K562 (cell line): Measurements from ENCODE around the gene ST6GALNAC2. TPM values are rescaled to one million over a fixed set of nuclear protein-coding genes. Genes with fewer than 3 reads are reported as not detected.

Source experiments
- ATAC-seq: fragments of 200-7000 bp; cut with Tn5 transposase; 3 replicates; pipeline ENCODE4 v1.9.1; 2020; ENCODE audit warnings: moderate library complexity
- BruUV-seq: library from RNA; stranded (reverse); fragments of 400-500 nt; replicated peaks from 2 replicates; lab custom pipeline; 2021; lab: Mats Ljungman, UMichigan
- CTCF ChIA-PET: fragments of 300-600 bp; formaldehyde crosslinking; extraction: SDS; loops from one replicate; lab custom pipeline; 2021; ENCODE audit warnings: low intra/inter-chr PET ratio; lab: Yijun Ruan, JAX
- POLR2A ChIA-PET: fragments of 300-600, 350-650 bp; sonication (Branson Sonifier 250); formaldehyde crosslinking; extraction: SDS; loops from one replicate; lab custom pipeline; 2021; ENCODE audit warnings: antibody characterized with exemption, inconsistent platforms; lab: Yijun Ruan, JAX
- DNase-seq, 4 experiments: peaks; one replicate each; pipeline versions ENCODE4 v3.0.0 to v3.0.0-alpha.2; 2011 to 2018; ENCODE audit warnings: low spot score in 3 of 4, mixed read lengths in 3 of 4; ENCODE audit errors: extremely low read depth in 1 of 4
- FAIRE-seq: peaks from 2 replicates; lab custom pipeline; 2011; peaks lifted over from hg19 to GRCh38; lab: Jason Lieb, UNC
- H2AFZ ChIP-seq: 2 replicates; pipeline ENCODE4 v1.6.0; 2011; ENCODE audit warnings: low read depth, low read length, control low read depth, inconsistent platforms
- H3K27ac ChIP-seq: fragments of 200-600 bp; 3 replicates; pipeline ENCODE4 v1.8.0; 2011; ENCODE audit warnings: low read depth, mild to moderate bottlenecking, control low read depth, inconsistent platforms, low read length, moderate library complexity, mixed read lengths; ENCODE audit errors: extremely low read depth
- H3K27me3 ChIP-seq, 2 experiments: fragments of 300-600 bp in 1 of 2; 2 replicates in 1 of 2; 3 replicates in 1 of 2; pipeline versions ENCODE4 v1.6.0 to v1.8.0; 2011; ENCODE audit warnings: inconsistent platforms in 2 of 2, low read length in 2 of 2, mild to moderate bottlenecking in 1 of 2, mixed read lengths in 1 of 2, moderate library complexity in 1 of 2; ENCODE audit not compliant: control insufficient read depth in 2 of 2, insufficient read depth in 2 of 2
- H3K36me3 ChIP-seq: fragments of 300-600 bp; 3 replicates; pipeline ENCODE4 v1.8.0; 2011; ENCODE audit warnings: mild to moderate bottlenecking, low read length, inconsistent platforms; ENCODE audit not compliant: control insufficient read depth, insufficient read depth
- H3K4me1 ChIP-seq, 2 experiments: fragments of 200-600 bp in 1 of 2; replicated peaks in 1 of 2; 2 replicates in 1 of 2; 3 replicates in 1 of 2; pipeline versions ENCODE4 v1.5.1 to v1.8.0; 2011; ENCODE audit warnings: inconsistent platforms in 2 of 2, low read length in 2 of 2, mild to moderate bottlenecking in 1 of 2, mixed read lengths in 1 of 2, moderate library complexity in 1 of 2; ENCODE audit not compliant: control insufficient read depth in 2 of 2, insufficient read depth in 2 of 2
- H3K4me2 ChIP-seq: 2 replicates; pipeline ENCODE4 v1.6.1; 2011; ENCODE audit warnings: low read length, control low read depth, inconsistent platforms, mixed read lengths; ENCODE audit not compliant: insufficient read depth
- H3K4me3 ChIP-seq: fragments of 200-600 bp; sonication (generic), shearing (Covaris generic); 2 replicates; pipeline ENCODE4 v1.5.1; 2016; ENCODE audit warnings: control low read depth, inconsistent platforms
- H3K79me2 ChIP-seq: fragments of 200-600 bp; 3 replicates; pipeline ENCODE4 v1.8.0; 2011; ENCODE audit warnings: low read length, inconsistent platforms; ENCODE audit not compliant: control insufficient read depth, insufficient read depth
- H3K9ac ChIP-seq, 2 experiments: 2 replicates each; pipeline versions ENCODE4 v1.6.0 to v1.6.1; 2011; ENCODE audit warnings: low read depth in 2 of 2, low read length in 2 of 2, control low read depth in 1 of 2, inconsistent platforms in 1 of 2, mild to moderate bottlenecking in 1 of 2, mixed read lengths in 1 of 2; ENCODE audit not compliant: insufficient read depth in 1 of 2
- H3K9me1 ChIP-seq: one replicate; pipeline ENCODE4 v1.6.0; 2011; ENCODE audit warnings: inconsistent platforms, mild to moderate bottlenecking, low read length, moderate library complexity; ENCODE audit not compliant: control insufficient read depth, insufficient read depth
- H3K9me3 ChIP-seq: replicated peaks from 2 replicates; pipeline ENCODE4 v1.5.1; 2011; ENCODE audit warnings: low read depth, low read length, inconsistent platforms; ENCODE audit not compliant: control insufficient read depth, insufficient read depth
- H4K20me1 ChIP-seq: replicated peaks from 2 replicates; pipeline ENCODE4 v1.6.1; 2011; ENCODE audit warnings: low read length, inconsistent platforms, mixed read lengths; ENCODE audit not compliant: control insufficient read depth, insufficient read depth
- GTF3C2 ChIP-seq: IDR thresholded peaks from 3 replicates; pipeline ENCODE4 v1.6.1; 2011; ENCODE audit warnings: borderline replicate concordance, mild to moderate bottlenecking, moderate library complexity; ENCODE audit not compliant: insufficient read length; ENCODE audit errors: extremely low read depth
- HNRNPK ChIP-seq: fragments of 200-400 bp; formaldehyde crosslinking; IDR thresholded peaks from one replicate; pipeline ENCODE4 v1.6.1; 2018; ENCODE audit warnings: mild to moderate bottlenecking, low read depth, low read length; ENCODE audit not compliant: poor library complexity, severe bottlenecking
- MTA3 ChIP-seq: fragments of 450-650 bp; formaldehyde crosslinking; IDR thresholded peaks from 2 replicates; pipeline ENCODE4 v1.6.1; 2017; ENCODE audit warnings: mild to moderate bottlenecking, borderline replicate concordance
- PURB ChIP-seq: sonication (generic); formaldehyde crosslinking; IDR thresholded peaks from 2 replicates; pipeline ENCODE4 v1.9.0; 2021; ENCODE audit warnings: low read depth, mild to moderate bottlenecking, missing genetic modification reagents
- SIX5 ChIP-seq, 2 experiments: IDR thresholded peaks; 2 replicates each; pipeline ENCODE4 v1.6.1; 2011; ENCODE audit warnings: low read length in 2 of 2, borderline replicate concordance in 1 of 2, low read depth in 1 of 2, mild to moderate bottlenecking in 1 of 2, moderate library complexity in 1 of 2; ENCODE audit not compliant: insufficient read depth in 1 of 2
- SNIP1 ChIP-seq: fragments of 450-650 bp; IDR thresholded peaks from 2 replicates; pipeline ENCODE4 v1.7.1; 2017; ENCODE audit warnings: low read depth, mild to moderate bottlenecking
- THAP7 ChIP-seq: fragments of 250-450 bp; sonication (Bioruptor Pico); IDR thresholded peaks from 2 replicates; pipeline ENCODE4 v1.5.0; 2021
- ZNF134 ChIP-seq: fragments of 250-450 bp; sonication (Bioruptor Pico); conservative IDR thresholded peaks from 2 replicates; pipeline ENCODE4 v1.4.0; 2020
- ZNF398 ChIP-seq: fragments of 250-450 bp; sonication (Bioruptor Pico); IDR thresholded peaks from 2 replicates; pipeline ENCODE4 v1.8.0; 2021; ENCODE audit warnings: moderate library complexity, mild to moderate bottlenecking, inconsistent platforms
- WGBS: fragments of 100-300 bp; shearing (Covaris generic); methylation state at CpG from one replicate; pipeline ENCODE4 v1.1.6; 2016; ENCODE audit warnings: low coverage, mixed read lengths; ENCODE audit not compliant: insufficient coverage; ENCODE audit errors: missing lambda C conversion rate; 5-methylcytosine and 5-hydroxymethylcytosine counted together
- in situ Hi-C: fragments of 300-500 bp; cut with MboI; formaldehyde crosslinking; loops from 4 replicates; pipeline ENCODE4 v1.15.0; 2018; ENCODE audit warnings: inconsistent platforms, mixed read lengths
- intact Hi-C: fragments of 100-400 bp; cut with micrococcal nuclease; formaldehyde crosslinking; loops from 2 replicates; pipeline ENCODE4 v1.14.2; 2022
- polyA plus RNA-seq, 8 experiments: library from polyadenylated mRNA; depleted of rRNA in 4 of 8; stranded (reverse) in 5 of 8; unstranded in 3 of 8; fragments of >200 nt; fragmentation: Nextera tagmentation in 2 of 8; fragmentation: Illumina TruSeq in 1 of 8; extraction: Ambion mirVana in 2 of 8; extraction: Trizol in 1 of 8; gene quantifications; 2 replicates each; pipeline versions ENCODE4 v1.2.1 to v1.2.3, GENCODE V29; 2011 to 2014; ENCODE audit warnings: inconsistent platforms in 1 of 8, missing spikeins in 1 of 8
- total RNA-seq, 7 experiments: library from RNA; depleted of rRNA in 6 of 7; stranded (reverse); fragments of >200 nt in 6 of 7; fragmentation: Illumina TruSeq in 2 of 7; extraction: Trizol in 2 of 7; gene quantifications; 2 replicates each; pipeline versions ENCODE4 v1.2.1 to v1.2.3, GENCODE V29; 2011 to 2021; ENCODE audit warnings: low replicate concordance in 1 of 7
- TF ChIP-seq, protein P1 (sequence below), 2 experiments: IDR thresholded peaks; 2 replicates each; pipeline ENCODE4 v1.6.1; 2012; ENCODE audit warnings: improper control_type of control experiment in 2 of 2, low read depth in 2 of 2, low read length in 2 of 2, borderline replicate concordance in 1 of 2

Gene ST6GALNAC2
- total and polyA plus RNA-seq, 9 of the 15 experiments (the other 6 are each of a cell fraction or from before 2014, with no cell fraction given): 0.18 TPM; not detected in 8

- CTCF ChIA-PET: no interaction called here
- Histone ChIP-seq H3K9me3 (no peaks in the 10 kb centered on the region), H4K20me1 (no peaks in the 10 kb centered on the region)
- DNase-seq: no peak
- TF ChIP-seq ZNF134 (CRISPR knock-in tag) (no peak), SNIP1 (no peak), GTF3C2 (no peak), PURB (no peak), HNRNPK (no peak), ZNF398 (no peak), THAP7 (CRISPR knock-in tag) (no peak), SIX5 (IDR thresholded peaks at IDR 0.05; ENCODE audit: borderline replicate concordance in 1 of 2, insufficient read depth in 1 of 2, low read depth in 1 of 2, low read length in 2 of 2) (no peak), MTA3 (no peak)
- TF ChIP-seq, protein P1, sequence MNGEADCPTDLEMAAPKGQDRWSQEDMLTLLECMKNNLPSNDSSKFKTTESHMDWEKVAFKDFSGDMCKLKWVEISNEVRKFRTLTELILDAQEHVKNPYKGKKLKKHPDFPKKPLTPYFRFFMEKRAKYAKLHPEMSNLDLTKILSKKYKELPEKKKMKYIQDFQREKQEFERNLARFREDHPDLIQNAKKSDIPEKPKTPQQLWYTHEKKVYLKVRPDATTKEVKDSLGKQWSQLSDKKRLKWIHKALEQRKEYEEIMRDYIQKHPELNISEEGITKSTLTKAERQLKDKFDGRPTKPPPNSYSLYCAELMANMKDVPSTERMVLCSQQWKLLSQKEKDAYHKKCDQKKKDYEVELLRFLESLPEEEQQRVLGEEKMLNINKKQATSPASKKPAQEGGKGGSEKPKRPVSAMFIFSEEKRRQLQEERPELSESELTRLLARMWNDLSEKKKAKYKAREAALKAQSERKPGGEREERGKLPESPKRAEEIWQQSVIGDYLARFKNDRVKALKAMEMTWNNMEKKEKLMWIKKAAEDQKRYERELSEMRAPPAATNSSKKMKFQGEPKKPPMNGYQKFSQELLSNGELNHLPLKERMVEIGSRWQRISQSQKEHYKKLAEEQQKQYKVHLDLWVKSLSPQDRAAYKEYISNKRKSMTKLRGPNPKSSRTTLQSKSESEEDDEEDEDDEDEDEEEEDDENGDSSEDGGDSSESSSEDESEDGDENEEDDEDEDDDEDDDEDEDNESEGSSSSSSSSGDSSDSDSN (IDR thresholded peaks at IDR 0.05; ENCODE audit: borderline replicate concordance in 1 of 2, low read depth in 2 of 2, low read length in 2 of 2): no peak
- TF ChIP-seq, all 486 proteins: peak for 0
- H3K36me3 ChIP-seq: no peaks in the 10 kb centered on the region; the same call in 2 of the 3 replicates
- no peak for ATAC-seq
- in situ Hi-C loops (no loop called here), intact Hi-C loops (loop anchor here (1.0 kb wide), 1 partner anchor 19 kb away; no protein-coding TSS in a partner anchor)
- no peaks in the 10 kb centered on the region for H3K79me2 ChIP-seq
- no peak overlapping the region for H3K4me3 ChIP-seq
- POLR2A ChIA-PET: interaction anchor here (0.6 to 2.4 kb wide), 7 partner anchors 12 to 180 kb away, joined by 3 to 18 read pairs (median 3); partner anchors contain the start of gene PRCD
- peak overlapping the region; percentile 97 for H2AFZ ChIP-seq
- H3K9me1 ChIP-seq: no peaks in the 10 kb centered on the region
- BruUV-seq: no TSS peak
- no peak for FAIRE-seq
- H3K27me3 ChIP-seq: no peaks in the 10 kb centered on the region
- H3K27ac ChIP-seq: peak overlapping the region; percentile 89
- peak overlapping the region; percentile 71; the same call in 1 of the 2 replicates for H3K4me2 ChIP-seq
- H3K4me1 ChIP-seq: peaks cover 33 to 54% of the 10 kb centered on the region in 2 experiments
- WGBS: 95% methylated on average over 15 of the region's 15 CpGs
- peak overlapping the region; percentile 81 to 92 for H3K9ac ChIP-seq
Observed at GRCh38 chr17:76528156-76528527, 57.5 kb downstream of the ST6GALNAC2 start.
